GM06990 (cell line): ENCODE measurements around the gene OST4.

Source experiments
- DNase-seq: peaks from one replicate; pipeline ENCODE4 v3.0.0-alpha.2; 2011; ENCODE audit not compliant: insufficient read length; ENCODE audit errors: extremely low read depth
- H3K27me3 ChIP-seq: replicated peaks from 2 replicates; pipeline ENCODE4 v1.6.0; 2011; ENCODE audit warnings: low read length; ENCODE audit not compliant: control insufficient read depth, insufficient read depth
- H3K36me3 ChIP-seq: 2 replicates; pipeline ENCODE4 v1.5.1; 2011; ENCODE audit warnings: low read length; ENCODE audit not compliant: control insufficient read depth, insufficient read depth
- H3K4me3 ChIP-seq: replicated peaks from 2 replicates; pipeline ENCODE4 v1.5.1; 2011; ENCODE audit warnings: low read depth, mild to moderate bottlenecking, control low read depth, low read length
- TF ChIP-seq, protein P1 (sequence below): IDR thresholded peaks from 2 replicates; pipeline ENCODE4 v1.5.1; 2011; ENCODE audit warnings: low read length, control low read depth, mild to moderate bottlenecking, inconsistent platforms; ENCODE audit not compliant: insufficient read depth, poor library complexity, severe bottlenecking

OST4 gene

DNA sequence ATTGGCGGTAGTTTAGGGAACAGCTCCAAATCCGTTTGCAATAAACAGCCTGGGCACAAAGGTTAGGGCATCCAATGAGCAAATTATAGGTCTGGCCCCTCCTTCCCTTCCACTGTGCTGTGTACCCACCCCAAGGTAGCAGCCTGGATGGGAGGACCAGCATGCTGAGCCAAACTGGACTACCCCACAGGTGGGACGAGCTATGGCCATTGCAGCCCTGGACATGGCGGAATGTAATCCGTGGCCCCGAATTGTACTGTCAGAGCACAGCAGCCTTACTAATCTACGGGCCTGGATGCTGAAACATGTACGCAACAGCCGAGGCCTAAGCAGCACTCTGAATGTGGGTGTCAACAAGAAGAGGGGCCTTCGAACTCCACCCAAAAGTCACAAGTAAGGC, 13.2 kb downstream of the OST4 start:
- Histone ChIP-seq H3K27me3 (no peaks in the 10 kb centered on the region), H3K4me3 (no peak overlapping the region), H3K36me3 (peaks cover 21% of the 10 kb centered on the region)
- TF ChIP-seq, protein P1, sequence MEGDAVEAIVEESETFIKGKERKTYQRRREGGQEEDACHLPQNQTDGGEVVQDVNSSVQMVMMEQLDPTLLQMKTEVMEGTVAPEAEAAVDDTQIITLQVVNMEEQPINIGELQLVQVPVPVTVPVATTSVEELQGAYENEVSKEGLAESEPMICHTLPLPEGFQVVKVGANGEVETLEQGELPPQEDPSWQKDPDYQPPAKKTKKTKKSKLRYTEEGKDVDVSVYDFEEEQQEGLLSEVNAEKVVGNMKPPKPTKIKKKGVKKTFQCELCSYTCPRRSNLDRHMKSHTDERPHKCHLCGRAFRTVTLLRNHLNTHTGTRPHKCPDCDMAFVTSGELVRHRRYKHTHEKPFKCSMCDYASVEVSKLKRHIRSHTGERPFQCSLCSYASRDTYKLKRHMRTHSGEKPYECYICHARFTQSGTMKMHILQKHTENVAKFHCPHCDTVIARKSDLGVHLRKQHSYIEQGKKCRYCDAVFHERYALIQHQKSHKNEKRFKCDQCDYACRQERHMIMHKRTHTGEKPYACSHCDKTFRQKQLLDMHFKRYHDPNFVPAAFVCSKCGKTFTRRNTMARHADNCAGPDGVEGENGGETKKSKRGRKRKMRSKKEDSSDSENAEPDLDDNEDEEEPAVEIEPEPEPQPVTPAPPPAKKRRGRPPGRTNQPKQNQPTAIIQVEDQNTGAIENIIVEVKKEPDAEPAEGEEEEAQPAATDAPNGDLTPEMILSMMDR, result no peak
- DNase-seq, result no peak

DNA sequence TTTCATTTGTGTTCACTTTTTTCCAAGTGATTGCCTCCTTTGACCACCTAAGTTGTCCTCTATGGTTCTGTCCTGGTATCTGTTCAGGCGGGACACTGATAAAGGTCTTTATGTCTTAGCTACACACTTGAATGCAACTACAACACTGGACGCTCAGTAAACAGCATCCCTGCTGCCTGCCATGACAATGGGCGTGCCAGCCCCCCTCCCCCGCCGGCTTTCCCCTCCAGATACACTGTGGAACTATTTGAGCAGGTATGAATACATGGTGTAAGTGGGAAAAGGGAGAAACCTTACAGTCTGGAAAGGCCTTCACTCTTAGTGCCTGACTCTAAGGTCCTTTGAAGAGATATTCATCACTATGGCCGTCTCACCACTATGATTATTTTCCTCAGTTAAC, 14.3 kb downstream of the OST4 start:
- Histone ChIP-seq H3K27me3 (no peaks in the 10 kb centered on the region), H3K36me3 (peaks cover 21% of the 10 kb centered on the region), H3K4me3 (no peak overlapping the region)
- no peak for DNase-seq
- TF ChIP-seq, protein P1, result no peak

GRCh38 chr2:27054721-27055120, 16.7 kb downstream of the OST4 start:
- Histone ChIP-seq H3K4me3 (no peak overlapping the region), H3K27me3 (no peaks in the 10 kb centered on the region), H3K36me3 (peaks cover 21% of the 10 kb centered on the region)
- DNase-seq, result no peak
- TF ChIP-seq, protein P1, result no peak

DNA sequence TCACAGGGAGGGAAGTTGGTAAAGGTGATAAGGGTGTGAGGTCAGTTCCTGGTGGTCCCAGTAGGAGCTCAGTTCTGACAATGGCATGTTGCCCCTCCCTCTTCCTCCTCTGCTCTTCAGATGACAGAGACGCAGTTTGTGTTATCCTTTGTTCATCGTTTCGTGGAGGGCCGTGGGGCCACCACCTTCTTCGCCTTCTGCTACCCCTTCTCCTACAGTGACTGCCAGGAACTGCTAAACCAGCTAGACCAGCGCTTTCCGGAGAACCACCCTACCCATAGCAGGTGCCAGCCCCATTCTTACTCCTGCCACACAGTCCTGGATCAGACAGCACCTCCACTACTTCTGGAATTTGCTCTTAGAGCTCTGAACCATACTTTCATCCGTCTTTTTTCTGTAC, 17.7 kb downstream of the OST4 start:
- no peak overlapping the region for H3K4me3 ChIP-seq
- peaks cover 21% of the 10 kb centered on the region for H3K36me3 ChIP-seq
- no peak for DNase-seq
- TF ChIP-seq, protein P1, result no peak
- H3K27me3 ChIP-seq, result no peaks in the 10 kb centered on the region

- TF ChIP-seq, protein P1, result no peak
- H3K27me3 ChIP-seq, result no peaks in the 10 kb centered on the region
- H3K4me3 ChIP-seq, result no peak overlapping the region
- no peak for DNase-seq
- H3K36me3 ChIP-seq, result peaks cover 20% of the 10 kb centered on the region
These were observed 18.1 kb downstream of the OST4 start for GRCh38 chr2:27053321-27053720.
